Activated T-cell treated with anti-CD3 and anti-CD28 coated beads, Interleukin-2, amount 50 U/mL, for 1 hour (primary cell): ENCODE results near the gene CIZ1.

ENCODE experiments used
- DNase-seq: peaks from one replicate; pipeline ENCODE4 v3.0.0-alpha.2; 2020

CIZ1 gene

DNA sequence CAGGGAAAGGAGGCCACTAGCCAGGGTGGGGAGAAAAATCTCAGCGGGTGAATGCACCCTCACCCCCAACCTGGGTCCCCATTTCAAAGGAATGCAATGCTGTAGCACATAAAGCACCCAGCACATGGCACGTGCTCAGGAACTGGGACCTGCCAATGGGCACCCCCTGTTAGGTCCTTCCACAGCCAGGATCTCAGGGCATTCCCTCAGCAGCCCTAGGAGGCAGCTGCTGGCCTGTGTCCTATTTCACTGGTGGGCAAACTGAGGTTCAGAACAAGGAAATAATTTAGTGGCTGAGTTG lies 20.6 kb upstream of the CIZ1 start:
- DNase-seq: no peak

DNA sequence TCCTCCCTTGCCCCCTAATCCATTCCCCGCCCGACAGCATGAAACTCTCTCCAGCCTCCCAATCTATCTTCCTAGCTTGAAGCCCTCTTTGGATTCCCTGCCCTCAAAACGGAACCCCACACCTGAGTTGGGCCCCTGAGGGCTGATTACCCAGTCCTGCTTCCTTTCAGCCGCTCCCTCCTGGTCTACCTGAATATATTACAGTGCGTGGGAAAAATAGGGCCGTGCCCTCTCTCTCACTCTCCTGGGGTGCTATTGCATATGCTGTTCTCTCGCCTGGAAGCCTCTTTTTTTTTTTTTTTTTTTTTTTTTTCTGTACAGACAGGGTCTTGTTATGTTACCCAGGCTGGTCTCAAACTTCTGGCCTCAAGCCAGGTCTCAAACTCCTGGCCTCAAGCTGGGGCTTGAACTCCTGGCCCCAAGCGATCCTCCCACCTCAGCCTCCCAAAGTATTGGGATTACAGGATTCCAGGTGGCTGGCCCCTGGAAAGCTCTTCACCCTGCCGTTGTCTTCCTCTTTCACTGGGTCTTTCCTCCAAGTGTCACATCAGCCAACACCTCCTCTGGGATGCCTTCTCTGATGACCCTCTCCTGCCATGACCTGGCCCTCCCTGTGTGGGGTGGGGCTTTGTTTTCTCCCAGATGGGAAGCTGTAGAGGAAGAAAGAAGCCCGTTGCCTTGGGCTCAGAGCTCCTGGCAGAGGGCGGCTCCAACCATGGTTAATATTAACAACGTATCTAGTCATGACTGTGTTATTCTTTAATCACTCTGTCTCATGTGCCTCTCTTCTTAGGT lies 20.0 kb upstream of the CIZ1 start:
- no peak for DNase-seq

DNA sequence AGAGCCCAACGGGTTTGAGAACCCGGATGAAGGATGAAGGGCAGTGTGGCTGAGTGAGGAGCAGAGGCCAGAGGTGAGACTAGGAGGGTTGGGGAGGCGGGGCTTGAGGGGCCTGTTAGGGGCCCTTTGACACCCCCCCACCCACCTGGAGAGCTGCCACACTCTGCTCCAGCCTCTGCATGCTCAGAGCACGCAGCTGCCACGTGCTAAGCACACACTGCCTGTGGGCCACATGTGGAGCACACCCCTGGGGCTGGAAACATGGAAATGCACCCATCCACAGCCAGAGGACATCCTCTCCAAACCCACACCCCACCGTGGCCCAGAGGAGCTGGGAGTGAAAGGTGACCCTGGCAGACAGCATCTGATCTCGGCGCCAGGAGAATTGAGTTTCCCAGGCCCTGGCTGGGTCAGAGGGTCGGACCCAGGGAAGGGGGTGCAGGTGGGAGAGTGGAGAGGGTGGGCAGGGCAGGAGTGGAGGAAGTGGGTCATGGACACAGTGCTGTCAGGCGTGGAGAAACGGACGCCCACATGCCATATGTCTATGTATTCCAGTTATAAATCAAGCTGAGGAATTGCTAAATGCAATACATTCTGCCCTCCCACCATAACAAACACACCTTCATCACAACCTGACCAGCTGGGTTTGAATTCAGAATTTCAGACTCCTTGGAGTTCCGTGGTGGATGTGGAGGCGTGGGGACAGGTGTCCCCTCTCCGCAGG lies 17.7 kb upstream of the CIZ1 start:
- no peak for DNase-seq

DNA sequence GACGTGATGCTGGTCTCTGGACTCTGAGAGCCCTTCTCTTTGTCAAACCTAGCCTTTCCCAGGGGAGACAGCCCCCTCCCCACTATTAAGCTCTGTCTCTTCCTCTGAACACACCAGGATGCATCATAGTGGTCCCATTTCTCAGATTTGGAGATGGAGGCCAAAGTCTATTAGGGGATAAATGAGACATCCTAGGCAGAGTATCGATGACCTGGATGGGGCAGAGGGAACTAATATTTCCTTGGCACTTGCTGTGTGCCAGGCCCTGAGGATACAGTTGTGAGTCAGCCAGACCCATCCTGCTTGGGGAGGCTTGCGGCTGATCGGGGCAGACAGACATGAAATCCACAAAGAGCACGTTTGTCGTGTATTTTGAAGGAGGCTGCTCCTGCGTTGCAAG lies 17.0 kb upstream of the CIZ1 start:
- no peak for DNase-seq

DNA sequence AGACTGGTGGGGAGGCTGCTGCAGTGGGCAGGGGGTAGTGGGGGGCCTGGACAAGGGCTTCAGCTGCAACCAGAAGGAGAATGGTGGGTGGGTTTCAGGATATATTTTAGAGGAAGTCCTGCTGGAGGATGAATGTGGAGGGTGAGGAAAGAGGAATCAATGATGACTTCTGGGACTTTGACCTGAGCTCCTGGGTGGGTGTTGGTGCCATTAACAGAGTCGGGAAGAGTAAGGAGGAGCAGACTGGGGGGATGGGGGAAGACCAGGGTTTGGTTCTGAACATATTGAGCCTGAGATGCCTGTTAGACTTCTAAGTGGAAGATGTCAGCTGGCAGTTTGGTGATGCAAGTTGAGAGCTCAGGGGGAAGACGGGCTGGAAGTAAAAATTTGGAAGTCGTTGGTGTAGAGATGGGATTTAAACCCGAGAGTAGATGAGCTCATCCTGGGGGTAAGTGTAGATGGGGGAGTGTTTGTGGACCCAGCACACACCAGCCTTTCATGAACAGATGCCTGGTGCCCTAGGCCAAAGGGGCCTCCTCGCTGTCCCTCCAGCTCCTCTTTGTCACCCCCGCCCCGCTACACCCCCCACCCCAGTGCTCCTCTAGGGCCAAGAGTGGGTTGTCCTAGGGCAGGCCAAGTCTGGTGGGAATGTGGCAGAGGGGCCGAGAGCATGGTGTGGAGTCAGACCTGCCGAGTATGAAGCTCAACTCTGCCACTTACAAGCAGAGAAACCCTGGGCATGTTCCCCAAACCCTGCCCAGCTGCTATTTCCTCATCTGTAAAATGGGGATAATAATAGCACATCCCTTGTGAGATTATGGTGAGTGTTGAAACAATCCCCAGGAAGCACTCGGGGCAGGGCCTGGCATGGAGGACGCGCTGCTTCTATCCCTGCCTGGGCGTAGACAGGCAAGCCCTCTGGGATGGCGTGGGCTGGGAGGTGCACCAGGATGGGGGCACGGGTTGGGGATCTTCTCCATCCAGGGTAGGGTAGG lies 15.8 kb upstream of the CIZ1 start:
- DNase-seq: no peak

DNA sequence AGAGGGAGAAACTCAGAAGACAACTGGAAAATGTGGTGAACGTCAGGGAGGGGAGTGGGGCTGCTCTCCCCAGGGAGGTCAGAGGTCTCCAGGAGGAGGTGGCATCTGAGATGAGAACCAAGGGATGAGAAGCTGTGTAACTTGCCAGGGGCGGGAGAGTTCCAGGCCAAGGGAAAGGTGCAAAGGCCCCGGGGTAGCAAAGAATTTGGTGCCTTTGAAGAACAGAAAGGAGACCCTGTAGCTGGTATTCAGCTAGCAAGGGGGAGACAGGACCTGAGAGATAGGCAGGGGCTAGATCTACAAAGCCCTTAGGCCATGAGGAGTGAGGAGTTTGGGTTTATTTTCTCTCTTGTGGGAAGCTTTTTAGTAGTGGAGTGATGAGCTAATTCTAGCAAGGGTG lies 15.1 kb upstream of the CIZ1 start:
- no peak for DNase-seq

DNA sequence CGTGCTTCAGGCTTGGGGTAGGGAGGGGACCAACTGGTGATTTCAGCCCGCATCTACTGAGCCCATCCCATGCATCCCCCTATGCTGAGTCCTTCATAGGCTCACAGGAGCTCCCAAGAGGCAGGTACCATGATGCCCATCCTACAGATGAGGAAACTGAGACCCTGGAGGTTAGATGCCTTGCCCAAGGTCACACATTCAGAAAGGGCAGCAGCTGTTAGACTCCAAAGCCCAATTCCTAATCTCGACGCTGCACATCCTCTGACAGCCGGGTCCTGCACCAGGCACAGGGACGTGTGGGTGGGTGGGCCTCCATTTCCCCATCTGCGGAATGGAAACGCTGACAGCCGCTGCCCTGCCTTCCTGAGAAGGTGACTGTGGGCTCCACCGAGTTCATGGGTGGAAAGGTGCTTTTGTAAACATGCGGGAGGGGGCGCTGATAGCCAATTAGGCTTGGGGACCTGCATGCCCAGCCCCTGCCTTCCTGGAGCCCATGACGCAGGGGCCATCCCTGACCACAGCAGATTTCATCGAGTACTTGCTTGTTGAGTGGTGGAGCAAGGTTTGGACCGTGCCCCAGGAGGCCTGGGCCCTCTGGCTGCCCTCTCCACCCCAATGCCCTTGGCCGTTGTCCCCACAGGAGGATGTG lies 14.0 kb upstream of the CIZ1 start:
- DNase-seq: no peak

DNA sequence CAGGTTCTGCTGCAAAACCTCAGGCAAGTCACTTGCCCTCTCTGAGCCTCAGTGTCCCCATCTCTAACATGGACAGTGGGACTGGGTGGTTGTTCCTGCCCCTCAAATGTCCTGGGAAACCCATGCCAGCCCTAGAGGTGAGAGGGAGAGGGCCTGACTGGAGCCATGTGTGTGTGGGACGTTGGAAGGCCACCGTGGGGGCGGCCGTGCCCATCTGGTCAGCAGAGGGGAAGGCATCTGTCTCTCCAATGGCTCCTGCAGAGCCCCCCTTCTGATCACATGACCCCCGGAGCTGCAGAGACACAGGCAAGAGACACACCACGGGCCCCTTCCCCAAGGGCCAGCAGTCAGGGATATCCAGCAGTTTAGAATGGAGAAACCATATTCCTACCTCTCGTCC lies 13.5 kb upstream of the CIZ1 start:
- DNase-seq: no peak

DNA sequence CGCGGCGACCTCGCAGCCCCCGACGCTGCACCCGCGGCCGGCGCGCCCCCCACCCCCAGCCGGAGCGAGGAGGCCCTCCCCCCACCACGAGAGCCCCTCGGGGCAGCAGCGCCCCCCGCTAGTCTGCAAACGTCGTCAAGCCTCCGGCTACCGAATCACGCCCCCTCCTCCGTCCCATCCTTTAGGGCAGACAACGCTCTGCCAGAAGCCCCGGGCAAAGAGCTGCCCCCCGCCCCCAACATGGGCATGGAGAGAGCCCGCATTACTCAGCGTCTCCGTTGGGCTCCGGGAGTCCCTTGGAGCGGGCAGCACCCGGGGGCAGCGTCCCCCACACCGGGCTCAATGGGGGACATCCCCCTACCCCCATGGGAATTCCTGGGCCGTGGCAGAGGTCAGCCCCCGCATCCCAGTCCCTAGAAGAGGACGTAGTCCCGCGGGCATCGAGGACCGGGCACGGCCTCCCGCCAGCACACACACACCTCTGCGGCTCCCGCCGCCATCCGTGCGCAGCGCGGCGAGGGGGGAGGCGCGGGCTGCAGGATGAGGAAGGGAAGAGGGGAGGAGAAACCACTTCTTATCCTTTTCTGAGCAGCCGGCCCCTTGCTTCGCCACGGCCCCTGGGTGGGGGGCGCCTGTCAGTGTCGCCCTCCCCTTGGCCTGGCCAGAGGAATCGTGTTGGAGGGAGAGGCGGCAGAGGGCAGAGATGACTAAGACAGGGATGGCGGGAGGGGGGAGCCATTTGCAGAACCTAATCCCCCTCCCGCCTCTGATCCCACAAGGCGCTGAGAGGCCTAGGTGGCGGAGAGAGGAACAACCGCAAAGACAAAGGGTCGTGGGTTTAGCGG lies 12.6 kb upstream of the CIZ1 start:
- DNase-seq: peak; percentile 48

DNA sequence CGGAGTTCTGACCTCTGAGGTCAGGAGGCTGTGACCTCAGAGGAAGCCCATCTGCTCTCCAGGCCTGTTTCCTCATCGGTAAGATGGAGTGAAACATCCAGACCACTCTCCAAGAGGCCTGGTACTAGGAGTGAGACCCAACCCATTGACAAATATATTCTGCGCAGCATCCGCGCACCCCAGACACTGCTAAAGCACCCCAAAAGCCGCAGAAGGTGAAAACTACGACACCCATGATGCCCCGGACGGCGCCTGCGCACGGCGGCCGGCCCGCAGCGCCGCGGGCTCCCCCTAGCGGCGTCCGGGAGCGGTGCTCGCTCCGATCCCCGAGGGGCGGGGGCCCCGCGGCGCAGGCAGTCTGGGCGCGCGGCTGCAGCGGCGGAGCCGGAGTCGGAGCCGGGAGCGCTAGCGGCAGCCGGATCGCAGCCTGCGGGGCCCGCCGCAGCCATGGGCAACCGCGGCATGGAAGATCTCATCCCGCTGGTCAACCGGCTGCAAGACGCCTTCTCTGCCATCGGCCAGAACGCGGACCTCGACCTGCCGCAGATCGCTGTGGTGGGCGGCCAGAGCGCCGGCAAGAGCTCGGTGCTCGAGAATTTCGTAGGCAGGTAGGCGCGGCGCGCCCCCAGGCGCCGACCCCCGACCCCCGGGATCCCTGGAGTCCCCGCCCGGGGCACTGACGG lies 11.8 kb upstream of the CIZ1 start, which contains the start of gene DNM1:
DNM1 (plus strand) TSS at position 356 of the 683 bp plus-strand sequence; CDS start at position 448, 92 bp downstream.
- DNase-seq: peak; percentile 81

DNA sequence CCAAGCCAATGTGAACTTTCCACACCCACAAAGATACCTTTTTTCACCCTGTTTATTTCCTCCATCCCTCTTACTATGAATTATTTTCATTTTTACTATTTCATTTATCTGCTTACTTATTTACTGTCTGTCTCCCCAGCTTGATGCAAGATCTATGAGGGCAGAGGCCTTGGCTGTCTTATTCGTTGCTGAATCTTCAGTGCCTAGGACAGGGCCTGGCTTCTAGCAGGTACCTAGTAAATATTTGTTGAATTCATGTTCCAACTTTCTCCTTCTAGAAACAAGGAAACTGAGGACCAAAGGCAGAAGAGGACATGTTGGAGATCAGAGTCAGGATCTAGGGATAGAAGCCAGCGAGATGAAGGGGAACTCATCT lies 11.3 kb upstream of the CIZ1 start:
- no peak for DNase-seq

DNA sequence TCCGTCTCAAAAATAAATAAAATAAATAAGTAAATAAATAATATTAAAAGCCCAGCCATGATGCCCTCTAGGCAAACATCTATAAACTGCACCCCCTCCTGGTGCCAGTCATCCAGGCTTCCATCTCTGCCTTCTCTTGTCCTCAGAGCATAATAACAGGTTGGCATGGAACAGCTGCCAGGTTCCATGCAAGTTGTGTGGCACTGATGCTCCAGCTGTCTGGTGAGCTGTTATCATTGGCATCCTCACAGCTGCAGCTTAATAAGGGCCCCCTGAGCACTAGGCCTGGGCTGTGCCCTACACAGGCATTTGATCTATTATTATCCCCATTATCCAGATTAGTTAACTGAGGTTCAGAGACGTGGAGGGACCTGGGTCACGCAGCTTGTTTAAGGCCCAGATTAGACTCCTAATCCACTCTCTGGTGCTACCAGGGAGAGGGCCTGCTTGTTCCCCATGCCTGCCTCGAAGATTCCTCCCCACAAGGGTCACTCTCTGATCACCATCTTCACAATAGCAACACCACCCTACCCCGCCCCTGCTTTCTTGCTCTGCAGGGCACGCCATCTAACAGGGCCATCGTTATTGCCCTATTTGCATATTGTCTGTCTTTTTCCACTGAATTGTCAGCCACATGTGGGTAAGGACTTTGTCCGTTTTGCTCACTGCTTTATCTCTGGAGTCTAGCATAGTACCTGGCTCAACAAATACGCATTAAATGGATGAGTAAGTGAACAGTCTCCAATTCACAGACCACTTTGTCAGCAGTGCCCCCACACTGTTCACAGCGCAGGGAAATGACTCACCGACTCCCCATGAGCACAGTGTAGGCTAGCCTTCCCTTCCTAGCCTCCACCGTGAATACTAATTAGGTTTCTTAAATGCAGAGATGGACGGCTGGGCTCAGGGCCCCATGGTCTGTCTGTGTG lies 10.3 kb upstream of the CIZ1 start:
- DNase-seq: no peak

DNA sequence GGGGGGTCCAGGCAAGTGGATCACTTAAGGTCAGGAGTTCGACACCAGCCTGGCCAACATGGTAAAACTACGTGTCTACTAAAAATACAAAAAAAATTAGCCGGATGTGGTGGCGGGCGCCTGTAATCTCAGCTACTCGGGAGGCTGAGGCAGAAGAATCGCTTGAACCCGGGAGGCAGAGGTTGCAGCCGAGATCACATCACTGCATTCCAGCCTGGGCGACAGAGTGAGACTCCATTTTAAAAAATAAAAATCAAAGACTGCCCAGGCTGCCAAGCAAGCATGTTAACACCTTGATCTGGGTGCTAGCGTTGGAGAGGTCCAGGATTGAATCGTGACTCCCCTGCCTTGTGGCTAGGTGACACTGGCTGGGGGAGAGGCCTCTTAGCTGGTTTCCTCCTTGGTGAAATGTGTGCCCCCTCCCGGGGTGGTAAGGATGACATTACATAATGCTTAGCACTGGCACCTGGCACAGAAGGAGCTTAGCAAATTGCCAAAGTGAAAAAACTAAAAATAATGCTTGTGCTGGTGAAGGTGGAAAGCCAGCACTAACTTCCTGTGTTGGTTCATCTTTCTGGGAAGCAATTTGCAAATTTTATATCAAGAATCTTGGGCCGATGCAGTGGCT lies 2.2 kb upstream of the CIZ1 start:
- DNase-seq: no peak

DNA sequence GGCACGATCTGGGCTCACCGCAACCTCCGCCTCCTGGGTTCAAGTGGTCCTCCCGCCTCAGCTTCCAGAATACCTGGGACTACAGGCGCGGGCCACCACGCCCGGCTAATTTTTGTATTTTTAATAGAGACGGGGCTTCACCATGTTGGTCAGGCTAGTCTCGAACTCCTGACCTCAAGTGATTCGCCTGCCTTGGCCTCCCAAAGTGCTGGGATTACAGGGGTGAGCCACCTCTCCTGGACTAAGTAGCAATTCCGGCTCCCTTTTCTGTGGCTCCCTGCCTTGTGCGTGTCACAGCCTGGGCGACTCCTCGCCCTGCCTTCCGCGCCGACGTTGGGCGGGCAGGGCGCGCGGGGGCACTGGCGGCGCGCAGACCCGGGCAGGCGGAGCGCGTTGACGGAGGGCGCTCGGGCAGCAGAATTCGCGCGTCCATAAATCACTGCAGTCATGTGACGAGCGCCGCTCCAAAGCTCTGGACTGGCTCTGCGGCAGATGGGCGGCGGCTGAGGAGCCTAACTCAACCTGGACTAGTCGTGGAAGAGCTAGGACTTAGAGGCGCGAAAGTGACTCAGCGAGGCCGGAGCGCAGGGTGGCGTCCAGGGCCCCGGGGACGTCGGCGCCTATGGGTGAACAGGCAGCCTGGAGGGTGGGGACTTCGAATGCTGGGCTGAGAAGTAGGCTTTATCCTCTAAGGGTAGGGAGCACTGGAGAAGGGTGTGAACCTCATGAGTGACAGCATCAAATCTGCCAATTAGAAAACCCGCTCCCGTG lies 1.4 kb upstream of the CIZ1 start:
- DNase-seq: no peak

DNA sequence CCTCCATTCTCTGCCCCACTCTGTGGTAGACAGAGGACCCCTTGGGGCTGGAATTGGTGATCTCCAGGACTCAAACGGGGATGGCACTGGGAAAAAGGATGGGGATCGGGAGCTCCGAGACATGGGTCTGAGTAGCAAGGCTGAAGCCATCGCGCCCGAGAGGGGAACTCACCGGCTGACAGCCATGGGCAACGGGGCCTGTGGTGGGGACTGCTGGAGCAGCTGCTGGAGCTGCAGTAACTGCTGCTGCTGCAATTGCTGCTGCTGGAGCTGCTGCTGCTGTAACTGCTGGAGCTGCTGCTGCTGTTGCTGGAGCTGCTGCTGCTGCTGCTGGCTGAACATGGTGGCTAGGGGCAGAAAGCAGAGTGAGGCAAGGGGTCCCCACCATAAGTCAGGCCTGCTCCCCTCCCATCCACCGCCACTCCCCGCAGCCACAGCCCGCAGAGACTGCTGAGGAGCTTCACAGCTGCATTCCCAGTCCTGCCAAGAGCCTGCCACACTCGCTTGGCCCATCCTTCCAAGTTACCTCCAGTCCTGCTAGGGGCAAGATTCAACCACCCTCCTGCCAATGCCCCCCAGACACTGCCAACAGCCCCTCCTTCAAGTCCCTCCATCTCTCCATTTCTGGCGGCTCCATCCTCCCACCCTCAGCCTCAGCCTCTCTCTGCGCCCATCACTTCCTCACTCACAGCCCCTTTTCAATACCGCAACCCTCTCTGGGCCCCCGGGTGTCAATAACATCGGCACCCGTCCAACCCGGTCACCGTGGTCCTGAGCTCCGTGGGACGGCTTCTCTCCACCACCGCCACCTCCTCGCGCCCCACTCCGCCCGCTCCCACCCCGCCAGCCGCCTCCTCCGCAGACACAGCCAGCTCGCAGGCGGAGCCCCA lies 611 bp downstream of the CIZ1 start:
- DNase-seq: no peak

DNA sequence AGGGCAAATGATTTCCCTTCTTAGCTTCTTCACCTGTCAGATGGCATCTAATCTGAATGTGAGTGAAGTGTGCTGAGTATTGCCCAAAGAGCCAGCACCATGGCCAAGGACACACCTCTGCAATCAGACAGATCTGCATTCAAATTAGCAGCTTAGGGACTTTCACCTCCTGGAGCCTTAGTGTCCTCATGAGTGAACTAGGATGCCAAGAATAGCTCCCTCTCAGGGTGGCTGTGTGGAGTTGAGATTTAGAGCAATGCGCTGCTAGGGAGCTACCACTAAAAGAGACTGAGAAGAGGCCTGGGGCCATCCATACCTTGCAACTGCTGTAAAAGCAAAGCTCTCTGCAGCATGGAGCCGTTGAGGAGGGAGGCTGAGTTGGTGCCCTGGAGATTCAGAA lies 1.4 kb downstream of the CIZ1 start:
- DNase-seq: no peak

DNA sequence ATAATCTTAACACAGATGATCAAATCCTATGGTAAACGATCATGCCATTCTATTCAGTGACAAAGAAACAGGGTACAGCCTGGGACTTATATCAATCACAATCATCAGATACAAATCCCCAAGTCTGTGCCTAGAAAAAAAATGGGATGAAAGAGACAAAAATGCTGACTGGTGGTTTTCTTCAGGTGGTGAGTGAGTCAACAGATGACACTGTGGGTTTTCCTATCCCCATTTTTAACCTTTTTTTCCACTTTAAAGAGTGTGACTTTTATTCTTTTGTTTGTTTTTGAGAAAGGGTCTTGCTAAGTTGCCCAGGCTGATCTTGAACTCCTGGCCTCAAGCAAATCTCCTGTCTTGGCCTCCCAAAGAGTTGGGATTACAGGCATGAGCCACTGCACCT lies 3.2 kb downstream of the CIZ1 start:
- DNase-seq: no peak

DNA sequence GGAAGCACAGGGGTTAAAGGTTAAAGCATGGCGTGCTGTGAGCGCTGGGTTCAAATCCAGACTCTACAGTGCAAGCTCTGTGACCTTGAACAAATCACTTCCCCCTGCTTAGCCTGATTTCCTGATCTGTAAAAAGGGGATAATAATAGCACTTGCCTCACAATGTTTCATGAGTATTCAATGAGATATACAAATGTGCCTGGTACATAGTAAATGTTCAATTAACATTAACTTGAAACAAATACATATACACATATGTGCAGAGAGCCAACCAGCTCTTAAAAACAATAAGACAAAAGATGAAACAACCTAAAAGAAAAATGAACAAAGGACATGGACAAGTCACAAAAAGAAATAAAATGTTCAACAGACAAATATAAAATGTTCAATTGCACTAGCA lies 4.0 kb downstream of the CIZ1 start:
- DNase-seq: no peak
